C4-2B (cell line): Measurements from ENCODE around the gene PPP2R5E.

ENCODE experiments used
- H3K27ac ChIP-seq: fragments of 450-650 bp; 2 replicates; pipeline ENCODE4 v1.5.1; 2017
- ZFX ChIP-seq: fragments of 450-650 bp; IDR thresholded peaks from 2 replicates; pipeline ENCODE4 v1.6.1; 2017
- TF ChIP-seq, protein P1 (sequence below): fragments of 450-650 bp; conservative IDR thresholded peaks from 2 replicates; pipeline ENCODE4 v1.5.1; 2017; ENCODE audit warnings: mild to moderate bottlenecking

PPP2R5E gene

GRCh38 chr14:63362389-63362819 is 180.8 kb downstream of the PPP2R5E start:
- TF ChIP-seq, protein P1, sequence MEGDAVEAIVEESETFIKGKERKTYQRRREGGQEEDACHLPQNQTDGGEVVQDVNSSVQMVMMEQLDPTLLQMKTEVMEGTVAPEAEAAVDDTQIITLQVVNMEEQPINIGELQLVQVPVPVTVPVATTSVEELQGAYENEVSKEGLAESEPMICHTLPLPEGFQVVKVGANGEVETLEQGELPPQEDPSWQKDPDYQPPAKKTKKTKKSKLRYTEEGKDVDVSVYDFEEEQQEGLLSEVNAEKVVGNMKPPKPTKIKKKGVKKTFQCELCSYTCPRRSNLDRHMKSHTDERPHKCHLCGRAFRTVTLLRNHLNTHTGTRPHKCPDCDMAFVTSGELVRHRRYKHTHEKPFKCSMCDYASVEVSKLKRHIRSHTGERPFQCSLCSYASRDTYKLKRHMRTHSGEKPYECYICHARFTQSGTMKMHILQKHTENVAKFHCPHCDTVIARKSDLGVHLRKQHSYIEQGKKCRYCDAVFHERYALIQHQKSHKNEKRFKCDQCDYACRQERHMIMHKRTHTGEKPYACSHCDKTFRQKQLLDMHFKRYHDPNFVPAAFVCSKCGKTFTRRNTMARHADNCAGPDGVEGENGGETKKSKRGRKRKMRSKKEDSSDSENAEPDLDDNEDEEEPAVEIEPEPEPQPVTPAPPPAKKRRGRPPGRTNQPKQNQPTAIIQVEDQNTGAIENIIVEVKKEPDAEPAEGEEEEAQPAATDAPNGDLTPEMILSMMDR = no peak
- TF ChIP-seq ZFX = no peak
- no peak overlapping the region for H3K27ac ChIP-seq

GRCh38 chr14:63361790-63362189 is 181.4 kb downstream of the PPP2R5E start:
- no peak overlapping the region for H3K27ac ChIP-seq
- no peak for TF ChIP-seq ZFX
- TF ChIP-seq, protein P1 = no peak; the same call in 1 of the 2 replicates

DNA sequence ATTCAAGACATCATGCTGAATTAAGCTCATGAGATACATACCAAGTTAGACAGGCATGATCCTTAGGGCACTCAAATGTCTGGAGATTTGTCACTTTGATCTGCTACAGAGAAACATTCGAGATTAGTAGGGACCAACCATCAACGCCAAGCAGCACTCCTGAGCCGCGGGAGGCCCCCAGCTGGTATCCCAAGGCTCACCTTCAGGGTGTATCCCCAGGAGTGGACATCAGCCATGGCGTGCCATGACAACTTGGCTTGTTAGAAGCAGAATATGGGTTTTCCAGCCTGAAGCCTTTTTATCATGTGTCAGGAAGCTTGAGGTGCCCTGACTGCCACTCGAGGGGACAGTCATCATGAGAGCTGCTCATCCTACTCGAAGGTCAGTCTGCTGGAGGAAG is 185.3 kb downstream of the PPP2R5E start:
- no peak for TF ChIP-seq ZFX
- TF ChIP-seq, protein P1 = no peak
- H3K27ac ChIP-seq = no peak overlapping the region

GRCh38 chr14:63345826-63346225 is 197.4 kb downstream of the PPP2R5E start:
- no peak for TF ChIP-seq ZFX
- TF ChIP-seq, protein P1 = no peak
- no peak overlapping the region for H3K27ac ChIP-seq

- no peak overlapping the region for H3K27ac ChIP-seq
Observed at GRCh38 chr14:63344336-63344735, 198.8 kb downstream of the PPP2R5E start.

GRCh38 chr14:63343878-63344277 is 199.3 kb downstream of the PPP2R5E start:
- H3K27ac ChIP-seq = no peak overlapping the region
- TF ChIP-seq, protein P1 = no peak
- TF ChIP-seq ZFX = no peak

More at GRCh38 chr14:63344336-63344735, 198.8 kb downstream of the PPP2R5E start:
- TF ChIP-seq, protein P1 = no peak
- no peak for TF ChIP-seq ZFX

DNA sequence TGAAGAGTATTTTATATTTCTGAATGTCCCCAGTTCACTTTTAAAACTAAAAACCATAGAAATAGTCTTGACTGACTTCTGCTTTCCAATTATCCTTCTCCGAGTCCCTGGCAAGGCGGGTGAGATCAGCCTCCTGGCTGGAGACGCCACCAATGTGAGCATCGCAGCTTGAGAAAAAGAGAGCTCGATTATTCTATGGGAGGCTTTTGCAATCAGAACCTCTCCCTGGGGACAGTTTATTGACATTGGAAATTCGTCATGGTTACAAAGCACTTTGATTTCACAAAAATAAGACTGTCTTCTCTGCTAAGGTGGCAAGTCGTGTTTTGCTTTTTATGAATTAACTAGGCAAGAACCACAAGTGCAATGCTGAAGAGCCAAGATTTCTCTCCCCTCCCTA is 200.8 kb downstream of the PPP2R5E start:
- TF ChIP-seq ZFX = no peak
- TF ChIP-seq, protein P1 = no peak
- H3K27ac ChIP-seq = no peak overlapping the region
